Parathyroid adenoma (tissue), 2 donors: ENCODE measurements around the gene TRIM41.
A peak's percentile ranks its signal among the peaks of the same experiment; 100 is the strongest.
"Not testable (repeated sequence)": the region's sequence is repeated elsewhere in the genome, so short reads cannot be mapped to it uniquely, and the experiment has no call there.

Experiments
- H2AFZ ChIP-seq: fragments of 300-600 bp; sonication (generic); one replicate; pipeline ENCODE4 v1.7.0; 2017; ENCODE audit warnings: antibody characterized with exemption, mild to moderate bottlenecking
- H3K27ac ChIP-seq: fragments of 300-600 bp; sonication (generic); one replicate; pipeline ENCODE4 v1.7.0; 2017
- H3K27me3 ChIP-seq: fragments of 300-600 bp; sonication (generic); one replicate; pipeline ENCODE4 v1.7.0; 2017; ENCODE audit warnings: low read length; ENCODE audit not compliant: control insufficient read depth, insufficient read depth
- H3K36me3 ChIP-seq: fragments of 300-600 bp; sonication (generic); one replicate; pipeline ENCODE4 v1.7.0; 2017; ENCODE audit warnings: low read length; ENCODE audit not compliant: control insufficient read depth, insufficient read depth
- H3K4me1 ChIP-seq: fragments of 300-600 bp; sonication (generic); one replicate; pipeline ENCODE4 v1.7.0; 2017; ENCODE audit warnings: control low read depth
- H3K4me2 ChIP-seq: fragments of 300-600 bp; sonication (generic); one replicate; pipeline ENCODE4 v1.7.0; 2017; ENCODE audit warnings: low read length
- H3K4me3 ChIP-seq: fragments of 300-600 bp; sonication (generic); one replicate; pipeline ENCODE4 v1.7.0; 2017; ENCODE audit warnings: low read depth, low read length
- H3K79me2 ChIP-seq: fragments of 300-600 bp; sonication (generic); one replicate; pipeline ENCODE4 v1.7.0; 2017; ENCODE audit warnings: control low read depth
- H3K9ac ChIP-seq: fragments of 300-600 bp; sonication (generic); one replicate; pipeline ENCODE4 v1.7.0; 2017; ENCODE audit warnings: mild to moderate bottlenecking
- H3K9me3 ChIP-seq: fragments of 300-600 bp; sonication (generic); one replicate; pipeline ENCODE4 v1.7.0; 2017; ENCODE audit warnings: low read length; ENCODE audit not compliant: control insufficient read depth
- TF ChIP-seq, protein P1 (sequence below): fragments of 300-600 bp; sonication (generic); IDR thresholded peaks from one replicate; pipeline ENCODE4 v1.7.0; 2017; ENCODE audit warnings: antibody characterized with exemption, mild to moderate bottlenecking
- donor health status: primary hyperparathyroidism.

Gene TRIM41

DNA sequence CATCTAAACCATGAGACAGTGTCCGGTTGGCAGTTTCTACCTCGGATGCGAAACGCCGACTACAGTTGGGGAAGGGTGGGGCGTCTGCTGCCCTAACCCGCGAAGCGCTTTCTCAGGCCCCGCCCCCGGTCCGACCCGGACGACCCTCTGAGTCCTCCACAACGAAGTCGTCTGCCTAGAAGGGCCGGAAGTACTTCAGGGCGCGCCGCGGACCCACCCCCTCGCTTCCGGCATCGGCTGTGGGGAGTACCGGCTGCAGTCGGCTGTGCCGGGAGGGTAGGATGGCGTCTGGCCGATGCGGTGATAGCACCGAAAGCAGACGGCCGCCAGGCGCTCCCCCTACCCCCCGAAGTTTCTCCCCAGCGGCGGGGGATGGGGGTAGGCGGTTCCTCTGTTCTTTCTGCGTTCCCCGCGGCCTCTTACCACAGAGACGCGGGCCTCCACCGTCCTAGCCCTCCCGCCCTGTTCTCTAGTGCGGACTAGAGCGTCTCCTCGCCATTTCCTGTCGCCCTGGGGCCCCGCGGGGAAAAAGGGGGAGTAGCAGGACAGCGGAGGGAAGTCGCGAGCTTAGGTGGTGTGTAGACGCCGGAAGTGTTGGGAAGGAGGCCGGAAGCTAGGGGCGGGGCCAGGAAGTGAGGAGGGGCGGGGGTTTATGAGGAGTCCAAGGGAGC lies at the start of gene TRIM41:
TSS of gene TRIM41 (plus strand) at position 224 of the 671 bp plus-strand sequence. CDS start 719 bp downstream, outside the sequence.
- peak within 1 kb of the TSS; percentile 87 for H2AFZ ChIP-seq
- peak within 1 kb of the TSS; percentile 64 for H3K9ac ChIP-seq
- peak within 1 kb of the TSS; percentile 92 for H3K27ac ChIP-seq
- H3K4me3 ChIP-seq = peak within 1 kb of the TSS; percentile 98
- H3K36me3 ChIP-seq = no peaks in the 10 kb centered on the region
- peaks cover 3% of the 10 kb centered on the region for H3K79me2 ChIP-seq
- no peaks in the 10 kb centered on the region for H3K27me3 ChIP-seq
- TF ChIP-seq, protein P1, sequence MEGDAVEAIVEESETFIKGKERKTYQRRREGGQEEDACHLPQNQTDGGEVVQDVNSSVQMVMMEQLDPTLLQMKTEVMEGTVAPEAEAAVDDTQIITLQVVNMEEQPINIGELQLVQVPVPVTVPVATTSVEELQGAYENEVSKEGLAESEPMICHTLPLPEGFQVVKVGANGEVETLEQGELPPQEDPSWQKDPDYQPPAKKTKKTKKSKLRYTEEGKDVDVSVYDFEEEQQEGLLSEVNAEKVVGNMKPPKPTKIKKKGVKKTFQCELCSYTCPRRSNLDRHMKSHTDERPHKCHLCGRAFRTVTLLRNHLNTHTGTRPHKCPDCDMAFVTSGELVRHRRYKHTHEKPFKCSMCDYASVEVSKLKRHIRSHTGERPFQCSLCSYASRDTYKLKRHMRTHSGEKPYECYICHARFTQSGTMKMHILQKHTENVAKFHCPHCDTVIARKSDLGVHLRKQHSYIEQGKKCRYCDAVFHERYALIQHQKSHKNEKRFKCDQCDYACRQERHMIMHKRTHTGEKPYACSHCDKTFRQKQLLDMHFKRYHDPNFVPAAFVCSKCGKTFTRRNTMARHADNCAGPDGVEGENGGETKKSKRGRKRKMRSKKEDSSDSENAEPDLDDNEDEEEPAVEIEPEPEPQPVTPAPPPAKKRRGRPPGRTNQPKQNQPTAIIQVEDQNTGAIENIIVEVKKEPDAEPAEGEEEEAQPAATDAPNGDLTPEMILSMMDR = peak; percentile 10
- peaks cover 7% of the 10 kb centered on the region for H3K4me1 ChIP-seq
- H3K4me2 ChIP-seq = peak within 1 kb of the TSS; percentile 85
- no peaks in the 10 kb centered on the region for H3K9me3 ChIP-seq

DNA sequence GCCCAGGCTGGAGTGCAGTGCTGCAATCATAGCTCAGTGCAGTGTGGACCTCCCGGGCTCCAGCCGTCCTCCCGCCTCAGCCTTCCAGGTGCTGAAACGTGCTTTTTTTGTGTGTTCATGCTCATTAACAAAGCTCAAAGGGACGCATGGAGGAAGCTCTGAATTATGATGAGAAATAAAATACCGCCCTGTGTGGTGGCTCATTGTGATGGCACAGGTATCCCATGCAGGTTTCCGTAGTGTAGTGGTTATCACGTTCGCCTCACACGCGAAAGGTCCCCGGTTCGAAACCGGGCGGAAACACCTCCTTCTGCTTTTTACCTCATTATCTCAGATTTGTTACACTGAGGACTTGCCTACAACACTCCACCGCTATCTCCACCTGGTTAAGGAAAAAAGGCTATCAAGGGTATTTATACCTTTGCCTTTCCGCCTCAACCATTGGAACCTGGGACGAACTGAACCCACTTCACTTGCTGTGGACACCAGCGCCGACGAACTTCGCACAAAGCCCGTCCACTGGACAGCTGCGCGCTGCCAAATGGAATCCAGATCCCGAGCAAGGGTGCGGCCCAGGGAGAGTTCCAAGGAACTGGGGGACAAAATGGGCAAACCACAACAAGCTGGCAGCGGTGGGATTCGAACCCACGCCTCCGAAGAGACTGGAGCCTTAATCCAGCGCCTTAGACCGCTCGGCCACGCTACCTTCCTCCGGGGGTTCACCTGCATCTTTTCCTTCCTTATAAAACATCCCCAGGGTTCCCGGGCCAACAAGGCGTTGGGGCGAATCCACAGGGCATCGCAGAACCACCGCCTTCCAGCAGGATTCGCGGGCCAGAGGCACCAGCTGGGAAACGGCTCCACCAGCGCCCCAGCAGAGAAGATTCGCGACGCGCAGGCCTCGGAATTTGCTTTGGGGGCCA lies 49.4 kb upstream of the TRIM41 start:
- Histone ChIP-seq H3K4me2 (no peak overlapping the region), H3K36me3 (no peaks in the 10 kb centered on the region), H3K9ac (no peak overlapping the region), H3K4me1 (no peaks in the 10 kb centered on the region), H3K9me3 (no peaks in the 10 kb centered on the region), H3K4me3 (no peak overlapping the region), H2AFZ (no peak overlapping the region), H3K27ac (no peak overlapping the region), H3K79me2 (no peaks in the 10 kb centered on the region), H3K27me3 (peaks cover 14% of the 10 kb centered on the region)
- TF ChIP-seq, protein P1 = no peak

DNA sequence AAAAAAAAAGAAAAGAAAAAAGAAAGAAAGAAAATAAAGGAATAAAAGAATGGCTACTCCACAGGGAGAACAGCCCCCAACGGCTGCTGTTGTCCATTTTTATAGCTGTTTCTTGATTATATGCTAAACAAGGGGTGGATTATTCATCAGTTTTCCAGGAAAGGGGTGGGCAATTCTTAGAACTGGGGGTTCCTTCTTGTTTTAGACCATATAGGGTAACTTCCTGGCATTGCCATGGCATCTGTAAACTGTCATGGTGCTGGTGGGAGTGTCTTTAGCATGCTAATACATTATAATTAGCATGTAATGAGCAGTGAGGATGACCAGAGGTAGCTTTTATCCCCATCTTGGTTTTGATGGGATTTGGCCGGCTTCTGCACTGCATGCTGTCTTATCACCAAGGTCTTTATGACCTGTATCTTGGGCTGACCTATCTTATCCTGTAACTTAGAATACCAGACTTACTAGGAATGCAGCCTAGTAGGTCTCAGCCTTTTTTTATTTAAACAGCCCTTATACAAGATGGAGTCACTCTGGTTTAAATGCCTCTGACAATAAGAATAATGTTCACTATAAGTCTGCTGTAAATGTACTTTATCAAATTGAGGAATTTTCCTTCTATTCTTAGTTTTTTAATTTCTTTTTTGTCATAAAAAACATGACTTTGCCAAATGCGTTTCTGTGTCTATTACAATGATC lies 46.7 kb upstream of the TRIM41 start:
- Histone ChIP-seq H3K36me3 (no peaks in the 10 kb centered on the region), H3K4me2 (no peak overlapping the region), H3K9ac (no peak overlapping the region), H3K27me3 (peaks cover 5% of the 10 kb centered on the region), H2AFZ (no peak overlapping the region), H3K4me3 (no peak overlapping the region), H3K27ac (no peak overlapping the region), H3K79me2 (no peaks in the 10 kb centered on the region), H3K9me3 (no peaks in the 10 kb centered on the region), H3K4me1 (no peaks in the 10 kb centered on the region)
- TF ChIP-seq, protein P1 = no peak

DNA sequence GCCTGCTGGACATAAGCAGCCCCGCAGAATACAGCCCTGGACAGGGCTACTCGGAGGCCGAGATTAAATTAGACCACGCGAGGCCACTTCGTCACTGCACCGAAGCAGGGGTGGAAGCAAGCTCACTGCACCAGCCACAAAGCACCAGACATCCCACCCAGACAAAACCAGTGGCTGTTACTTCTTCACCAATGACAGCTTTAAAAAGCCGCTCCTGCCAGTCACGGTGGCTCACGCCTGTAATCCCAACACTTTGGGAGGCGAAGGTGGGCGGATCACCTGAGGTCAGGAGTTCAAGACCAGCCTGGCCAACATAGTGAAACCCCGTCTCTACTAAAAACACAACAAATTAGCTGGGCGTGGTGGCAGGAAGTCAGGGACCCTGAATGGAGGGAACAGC lies 45.5 kb upstream of the TRIM41 start:
- not testable (repeated sequence) for H3K4me3 ChIP-seq, H3K27me3 ChIP-seq, H3K79me2 ChIP-seq, H2AFZ ChIP-seq, H3K36me3 ChIP-seq, H3K4me1 ChIP-seq, H3K9ac ChIP-seq, H3K9me3 ChIP-seq, H3K4me2 ChIP-seq, H3K27ac ChIP-seq
